WTC11 (cell line): ENCODE results near the gene OSR1. TPM values are rescaled to one million over a fixed set of nuclear protein-coding genes. Genes with fewer than 3 reads are reported as not detected.

Experiments
- ATAC-seq: fragments of 200-7000 bp; cut with Tn5 transposase; 2 replicates; pipeline ENCODE4 v1.10.0; 2021; ENCODE audit warnings: mild to moderate bottlenecking, moderate library complexity
- CTCF ChIA-PET: fragments of 300-600 bp; sonication (Branson Sonifier 250); formaldehyde crosslinking; loops from one replicate; lab custom pipeline; 2021; ENCODE audit warnings: antibody characterized with exemption; lab: Charles Lee
- POLR2A ChIA-PET: fragments of 350-600 bp; sonication (Branson Sonifier 250); formaldehyde crosslinking; loops from one replicate; lab custom pipeline; 2021; ENCODE audit warnings: antibody characterized with exemption; lab: Charles Lee
- DNase-seq: peaks from one replicate; pipeline ENCODE4 v3.0.0; 2021; ENCODE audit warnings: low spot score
- H3K27ac Mint-ChIP-seq: 2 replicates; pipeline ENCODE4 v1.8.0; 2021; ENCODE audit warnings: mixed read lengths
- H3K27me3 Mint-ChIP-seq: 2 replicates; pipeline ENCODE4 v1.8.0; 2021; ENCODE audit warnings: low read depth, mild to moderate bottlenecking, moderate library complexity, mixed read lengths
- H3K36me3 Mint-ChIP-seq: 2 replicates; pipeline ENCODE4 v1.8.0; 2021; ENCODE audit warnings: mixed read lengths
- H3K4me1 Mint-ChIP-seq: 2 replicates; pipeline ENCODE4 v1.8.0; 2022; ENCODE audit warnings: mixed read lengths
- H3K4me3 Mint-ChIP-seq: 2 replicates; pipeline ENCODE4 v1.8.0; 2021; ENCODE audit warnings: mild to moderate bottlenecking, moderate library complexity, mixed read lengths
- H3K9me3 Mint-ChIP-seq: 2 replicates; pipeline ENCODE4 v1.8.0; 2021; ENCODE audit warnings: mixed read lengths
- ARID4B ChIP-seq: sonication (generic); formaldehyde crosslinking; IDR thresholded peaks from 2 replicates; pipeline ENCODE4 v1.8.0; 2023; ENCODE audit warnings: missing genetic modification reagents, mild to moderate bottlenecking, borderline replicate concordance
- ATF2 ChIP-seq: sonication (generic); formaldehyde crosslinking; IDR thresholded peaks from 2 replicates; pipeline ENCODE4 v1.8.1; 2022; ENCODE audit warnings: low read depth, missing genetic modification reagents, borderline replicate concordance
- ATF3 ChIP-seq: sonication (generic); formaldehyde crosslinking; conservative IDR thresholded peaks from 2 replicates; pipeline ENCODE4 v1.8.1; 2022; ENCODE audit warnings: mild to moderate bottlenecking, missing genetic modification reagents
- ATF6 ChIP-seq: sonication (generic); formaldehyde crosslinking; IDR thresholded peaks from 2 replicates; pipeline ENCODE4 v1.8.1; 2023; ENCODE audit warnings: mild to moderate bottlenecking, missing genetic modification reagents
- ELF4 ChIP-seq: sonication (generic); formaldehyde crosslinking; IDR thresholded peaks from 2 replicates; pipeline ENCODE4 v1.8.1; 2022; ENCODE audit warnings: low read depth, mild to moderate bottlenecking, moderate library complexity, missing genetic modification reagents
- FOXJ3 ChIP-seq: sonication (generic); formaldehyde crosslinking; IDR thresholded peaks from 2 replicates; pipeline ENCODE4 v1.9.0; 2021; ENCODE audit warnings: missing genetic modification reagents, mild to moderate bottlenecking, borderline replicate concordance
- JAZF1 ChIP-seq: fragments of 250-450 bp; sonication (Bioruptor Pico); IDR thresholded peaks from 2 replicates; pipeline ENCODE4 v1.9.0; 2021; ENCODE audit warnings: moderate library complexity, mild to moderate bottlenecking, inconsistent platforms
- NFE2L1 ChIP-seq: sonication (generic); formaldehyde crosslinking; IDR thresholded peaks from 2 replicates; pipeline ENCODE4 v1.8.1; 2023; ENCODE audit warnings: missing genetic modification reagents
- PREB ChIP-seq: sonication (generic); formaldehyde crosslinking; IDR thresholded peaks from 2 replicates; pipeline ENCODE4 v1.8.1; 2022; ENCODE audit warnings: mild to moderate bottlenecking, missing genetic modification reagents, moderate library complexity, borderline replicate concordance
- RELA ChIP-seq: sonication (generic); formaldehyde crosslinking; IDR thresholded peaks from 2 replicates; pipeline ENCODE4 v1.8.1; 2022; ENCODE audit warnings: missing genetic modification reagents, mild to moderate bottlenecking, borderline replicate concordance
- TCF7 ChIP-seq: sonication (generic); formaldehyde crosslinking; IDR thresholded peaks from 2 replicates; pipeline ENCODE4 v1.8.0; 2022; ENCODE audit warnings: mild to moderate bottlenecking, low read depth, missing genetic modification reagents, moderate library complexity
- TEAD4 ChIP-seq: sonication (generic); formaldehyde crosslinking; IDR thresholded peaks from 2 replicates; pipeline ENCODE4 v1.8.0; 2022; ENCODE audit warnings: mild to moderate bottlenecking, missing genetic modification reagents
- ZBTB43 ChIP-seq: sonication (generic); formaldehyde crosslinking; IDR thresholded peaks from 2 replicates; pipeline ENCODE4 v1.8.1; 2023; ENCODE audit warnings: mild to moderate bottlenecking, missing genetic modification reagents
- ZNF138 ChIP-seq: sonication (generic); formaldehyde crosslinking; conservative IDR thresholded peaks from 2 replicates; pipeline ENCODE4 v1.8.1; 2022; ENCODE audit warnings: mild to moderate bottlenecking, moderate library complexity, missing genetic modification reagents
- ZNF671 ChIP-seq: fragments of 250-450 bp; sonication (Bioruptor Pico); IDR thresholded peaks from 2 replicates; pipeline ENCODE4 v1.8.0; 2021; ENCODE audit warnings: mild to moderate bottlenecking
- total RNA-seq: library from RNA; stranded (reverse); gene quantifications from 3 replicates; pipeline ENCODE4 v1.2.3, GENCODE V29; 2021

Gene OSR1
- total RNA-seq, 1 experiment from 2014 or later = 0.22 TPM

GRCh38 chr2:19331450-19331849 lies 27.0 kb downstream of the OSR1 start (continued):
- TF ChIP-seq ZNF138 = no peak
- TF ChIP-seq ZNF671 (CRISPR knock-in tag) = no peak
- no peak for TF ChIP-seq ATF6 (CRISPR knock-in tag)
- TF ChIP-seq TEAD4 (CRISPR knock-in tag) = no peak
- TF ChIP-seq ELF4 (CRISPR knock-in tag) = no peak
- TF ChIP-seq FOXJ3 (CRISPR knock-in tag) = no peak
- TF ChIP-seq ATF3 = no peak

- DNase-seq (no peak), ATAC-seq (no peak)
- ChIA-PET CTCF (no interaction called here), POLR2A (no interaction called here)
- Mint-ChIP-seq H3K9me3 (no peaks in the 10 kb centered on the region), H3K27me3 (no peaks in the 10 kb centered on the region), H3K4me3 (no peak overlapping the region), H3K27ac (no peak overlapping the region), H3K36me3 (no peaks in the 10 kb centered on the region), H3K4me1 (no peaks in the 10 kb centered on the region)
- TF ChIP-seq JAZF1 (CRISPR knock-in tag) (no peak), ATF2 (CRISPR knock-in tag) (no peak), NFE2L1 (CRISPR knock-in tag) (no peak), PREB (CRISPR knock-in tag) (no peak), ARID4B (no peak), TCF7 (CRISPR knock-in tag) (no peak), RELA (CRISPR knock-in tag) (no peak)
Observed at GRCh38 chr2:19330436-19330835, 28.0 kb downstream of the OSR1 start.

- Mint-ChIP-seq H3K9me3 (no peaks in the 10 kb centered on the region), H3K36me3 (no peaks in the 10 kb centered on the region), H3K27me3 (no peaks in the 10 kb centered on the region), H3K4me3 (no peak overlapping the region), H3K4me1 (no peaks in the 10 kb centered on the region), H3K27ac (no peak overlapping the region)
- POLR2A ChIA-PET = no interaction called here
- ATAC-seq (no peak), DNase-seq (no peak)
- no peak for TF ChIP-seq ZBTB43 (CRISPR knock-in tag)
- CTCF ChIA-PET = no interaction called here
Observed at GRCh38 chr2:19329445-19329844, 29.0 kb downstream of the OSR1 start.
